Endothelial cell of umbilical vein (primary cell): Measurements from ENCODE around the gene MYO9B. TPM values are rescaled to one million over a fixed set of nuclear protein-coding genes. Genes with fewer than 3 reads are reported as not detected.

Source experiments
- BruUV-seq: library from RNA; stranded (reverse); fragments of 400-500 nt; replicated peaks from 2 replicates; lab custom pipeline; 2021; lab: Mats Ljungman, UMichigan
- CTCF ChIA-PET: fragments of 300-600, 350-600 bp; sonication (Branson Sonifier 250); formaldehyde crosslinking; loops from one replicate; lab custom pipeline; 2021; ENCODE audit warnings: antibody characterized with exemption, inconsistent platforms; lab: Charles Lee
- POLR2A ChIA-PET: fragments of 300-600, 350-600 bp; sonication (Branson Sonifier 250); formaldehyde crosslinking; loops from one replicate; lab custom pipeline; 2021; ENCODE audit warnings: antibody characterized with exemption, inconsistent platforms; lab: Charles Lee
- DNase-seq: peaks from one replicate; pipeline ENCODE4 v3.0.0-alpha.2; 2011; ENCODE audit warnings: low read depth, low spot score
- FAIRE-seq: peaks from 2 replicates; lab custom pipeline; 2011; peaks lifted over from hg19 to GRCh38; lab: Jason Lieb, UNC
- H2AFZ ChIP-seq: 2 replicates; pipeline ENCODE4 v1.6.0; 2012; ENCODE audit warnings: low read depth, low read length, control low read depth, inconsistent platforms
- H3K27ac ChIP-seq: 2 replicates; pipeline ENCODE4 v1.5.1; 2011; ENCODE audit warnings: low read depth, mild to moderate bottlenecking, control low read depth, low read length, moderate library complexity; ENCODE audit not compliant: insufficient read depth
- H3K27me3 ChIP-seq, 2 experiments: 2 replicates each; pipeline versions ENCODE4 v1.6.0 to v1.6.1; 2011; ENCODE audit warnings: low read length in 2 of 2, mixed read lengths in 1 of 2; ENCODE audit not compliant: control insufficient read depth in 2 of 2, insufficient read depth in 2 of 2
- H3K36me3 ChIP-seq, 2 experiments: 2 replicates in 1 of 2; 3 replicates in 1 of 2; pipeline ENCODE4 v1.5.1; 2011; ENCODE audit warnings: low read length in 2 of 2, mild to moderate bottlenecking in 1 of 2, moderate library complexity in 1 of 2; ENCODE audit not compliant: control insufficient read depth in 2 of 2, insufficient read depth in 2 of 2; ENCODE audit errors: extremely low read depth in 1 of 2
- H3K4me1 ChIP-seq: 3 replicates; pipeline ENCODE4 v1.5.1; 2011; ENCODE audit warnings: mild to moderate bottlenecking, low read length; ENCODE audit not compliant: control insufficient read depth, insufficient read depth; ENCODE audit errors: extremely low read depth
- H3K4me2 ChIP-seq: 2 replicates; pipeline ENCODE4 v1.6.1; 2011; ENCODE audit warnings: low read length, control low read depth, mixed read lengths; ENCODE audit not compliant: insufficient read depth
- H3K4me3 ChIP-seq, 3 experiments: fragments of 200-600 bp in 1 of 3; sonication (generic), shearing (Covaris generic) in 1 of 3; replicated peaks in 1 of 3; 2 replicates each; pipeline ENCODE4 v1.5.1; 2011 to 2016; ENCODE audit warnings: control low read depth in 3 of 3, low read length in 3 of 3, mild to moderate bottlenecking in 2 of 3, inconsistent platforms in 1 of 3, low read depth in 1 of 3, moderate library complexity in 1 of 3; ENCODE audit not compliant: insufficient read depth in 1 of 3
- H3K79me2 ChIP-seq: 2 replicates; pipeline ENCODE4 v1.6.0; 2012; ENCODE audit warnings: low read length, inconsistent platforms; ENCODE audit not compliant: control insufficient read depth, insufficient read depth
- H3K9ac ChIP-seq: replicated peaks from 2 replicates; pipeline ENCODE3; 2011; ENCODE audit warnings: low read length, control low read depth; ENCODE audit not compliant: insufficient read depth; ENCODE audit errors: extremely low read depth
- H3K9me1 ChIP-seq: replicated peaks from 3 replicates; pipeline ENCODE4 v1.6.0; 2011; ENCODE audit warnings: mild to moderate bottlenecking, low read length; ENCODE audit not compliant: control insufficient read depth, insufficient read depth; ENCODE audit errors: extremely low read depth
- H3K9me3 ChIP-seq: replicated peaks from 2 replicates; pipeline ENCODE4 v1.5.1; 2012; ENCODE audit warnings: low read length, inconsistent platforms; ENCODE audit not compliant: control insufficient read depth, insufficient read depth
- H4K20me1 ChIP-seq: replicated peaks from 2 replicates; pipeline ENCODE3; 2011; ENCODE audit warnings: mild to moderate bottlenecking, low read length; ENCODE audit not compliant: control insufficient read depth, insufficient read depth; ENCODE audit errors: extremely low read depth
- CTCF ChIP-seq, 2 donors: IDR thresholded peaks; 1 replicate in 1 of 2; 2 replicates in 1 of 2; pipeline ENCODE4 v1.5.1; 2011; ENCODE audit warnings: low read length in 2 of 2, mild to moderate bottlenecking in 2 of 2, moderate library complexity in 2 of 2, control low read depth in 1 of 2, inconsistent platforms in 1 of 2, low read depth in 1 of 2; ENCODE audit not compliant: insufficient read depth in 1 of 2; ENCODE audit errors: extremely low read depth in 1 of 2
- EZH2 ChIP-seq: IDR thresholded peaks from 2 replicates; pipeline ENCODE4 v1.6.1; 2012; ENCODE audit warnings: borderline replicate concordance, low read depth, mild to moderate bottlenecking, moderate library complexity, low read length, inconsistent platforms; ENCODE audit not compliant: severe bottlenecking
- GATA2 ChIP-seq: IDR thresholded peaks from 2 replicates; pipeline ENCODE4 v1.7.0; 2011; ENCODE audit warnings: low read depth, mild to moderate bottlenecking, moderate library complexity, mixed read lengths, low read length; ENCODE audit not compliant: insufficient read length, insufficient read depth
- MAX ChIP-seq: IDR thresholded peaks from 2 replicates; pipeline ENCODE4 v1.6.1; 2011; ENCODE audit not compliant: insufficient read depth, insufficient read length
- MYC ChIP-seq: IDR thresholded peaks from one replicate; pipeline ENCODE4 v1.6.1; 2011; ENCODE audit warnings: mild to moderate bottlenecking, low read depth, low read length
- POLR2A ChIP-seq: IDR thresholded peaks from 2 replicates; pipeline ENCODE4 v1.6.1; 2012; ENCODE audit warnings: low read depth, mild to moderate bottlenecking, control low read depth, low read length
- POLR2AphosphoS5 ChIP-seq: IDR thresholded peaks from 2 replicates; pipeline ENCODE4 v1.6.1; 2012; ENCODE audit warnings: low read depth, mild to moderate bottlenecking, control low read depth, low read length, moderate library complexity; ENCODE audit not compliant: insufficient read depth
- dilution Hi-C: fragments of 300-500 bp; cut with MboI; formaldehyde crosslinking; loops from one replicate; pipeline ENCODE4 v1.15.0; 2019; ENCODE audit warnings: low sequenced_read_pairs; ENCODE audit not compliant: extremely low pct_ligation_motif_present
- intact Hi-C: fragments of 100-400 bp; cut with micrococcal nuclease; formaldehyde crosslinking; loops from one replicate; pipeline ENCODE4 v1.10.0; 2022
- polyA plus RNA-seq, 4 experiments: library from polyadenylated mRNA; depleted of rRNA in 3 of 4; stranded (reverse) in 3 of 4; unstranded in 1 of 4; fragments of >200 nt; gene quantifications; 2 replicates each; pipeline versions ENCODE4 v1.2.1 to v1.2.3, GENCODE V29; 2011 to 2012; ENCODE audit warnings: missing spikeins in 1 of 4
- total RNA-seq: library from RNA; stranded (reverse); gene quantifications from 2 replicates; pipeline ENCODE4 v1.2.3, GENCODE V29; 2021

The MYO9B gene
- total and polyA plus RNA-seq, 2 donors (not counting 3 experiments of a cell fraction or from before 2014, with no cell fraction given): 64.4 to 119 TPM

DNA sequence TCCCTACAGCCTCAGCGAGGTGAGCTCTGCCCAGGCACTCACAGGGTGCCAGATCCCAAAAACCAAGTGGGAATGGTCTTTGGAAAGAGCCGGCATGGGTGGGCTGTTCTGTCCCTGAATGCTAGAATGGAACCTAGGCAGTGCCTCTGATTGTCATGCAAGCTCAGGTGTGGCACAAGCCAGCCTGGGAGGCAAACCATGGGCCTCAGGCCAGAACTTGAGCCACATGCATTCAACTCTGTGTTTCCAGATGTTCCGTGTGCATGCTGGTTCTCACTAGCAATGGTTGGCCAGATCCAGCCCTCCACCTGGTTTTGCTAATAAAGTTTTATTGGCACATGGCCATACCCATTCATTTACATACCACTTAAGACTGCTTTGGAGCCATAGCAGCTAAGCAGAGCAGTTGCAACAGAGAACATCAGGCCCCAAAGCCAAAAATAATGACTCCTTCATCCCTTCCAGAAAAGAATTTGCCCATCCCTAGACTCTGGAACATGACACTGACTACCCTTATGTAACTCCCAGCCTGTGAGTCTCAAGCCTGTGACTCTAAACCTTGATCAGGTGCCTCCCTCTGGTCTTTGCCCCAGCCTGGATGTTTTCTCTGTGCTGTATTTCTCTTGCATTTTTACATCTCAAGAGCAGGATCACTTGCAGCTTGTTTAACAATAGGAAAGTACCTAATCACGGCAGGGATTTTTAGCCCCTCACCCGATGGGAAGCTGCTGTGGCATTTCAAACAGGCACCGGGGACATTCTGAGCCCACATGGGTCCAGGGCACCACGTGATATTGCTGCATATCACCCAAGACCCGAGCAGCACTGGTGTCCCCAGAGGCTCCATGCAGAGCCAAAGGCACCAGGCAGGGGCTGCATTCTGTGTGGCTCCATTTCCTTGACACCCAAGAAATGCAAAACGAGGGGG lies 84.2 kb downstream of the MYO9B start:
- dilution Hi-C loops: no loop called here
- Histone ChIP-seq H3K9me1 (no peaks in the 10 kb centered on the region), H3K4me2 (no peak overlapping the region), H3K27ac (no peak overlapping the region), H3K4me3 (no peak overlapping the region), H2AFZ (no peak overlapping the region), H3K9ac (no peak overlapping the region), H4K20me1 (no peaks in the 10 kb centered on the region), H3K4me1 (no peaks in the 10 kb centered on the region), H3K9me3 (no peaks in the 10 kb centered on the region), H3K27me3 (no peaks in the 10 kb centered on the region), H3K79me2 (no peaks in the 10 kb centered on the region), H3K36me3 (peaks cover 35 to 64% of the 10 kb centered on the region in 2 experiments)
- no TSS peak for BruUV-seq
- FAIRE-seq (no peak), DNase-seq (no peak)
- intact Hi-C loops: no loop called here
- CTCF ChIA-PET: interaction anchor here (1.0 to 1.5 kb wide), 2 partner anchors 76 to 91 kb away, joined by 3 to 7 read pairs; no protein-coding TSS in a partner anchor
- no peak for TF ChIP-seq POLR2A
- no peak for TF ChIP-seq POLR2AphosphoS5
- no peak for TF ChIP-seq GATA2
- no peak for TF ChIP-seq MYC
- TF ChIP-seq EZH2: no peak
- no peak for TF ChIP-seq MAX
- TF ChIP-seq CTCF (IDR thresholded peaks at IDR 0.05; ENCODE audit: extremely low read depth in 1 of 2, insufficient read depth in 1 of 2, low read depth in 1 of 2, low read length in 2 of 2): no peak
- POLR2A ChIA-PET: no interaction called here
